GM12878 (cell line): ENCODE results near the gene ERMARD. TPM values are rescaled to one million over a fixed set of nuclear protein-coding genes. Genes with fewer than 3 reads are reported as not detected.
A peak's percentile ranks its signal among the peaks of the same experiment; 100 is the strongest.

ENCODE experiments used
- CBFB ChIP-seq: IDR thresholded peaks from 2 replicates; pipeline ENCODE4 v1.6.1; 2016; ENCODE audit warnings: antibody characterized with exemption, low read depth
- CBX5 ChIP-seq: sonication (generic); IDR thresholded peaks from 2 replicates; pipeline ENCODE4 v1.6.1; 2016; ENCODE audit warnings: low read depth, moderate library complexity, mild to moderate bottlenecking, inconsistent platforms
- NRF1 ChIP-seq: conservative IDR thresholded peaks from 2 replicates; pipeline ENCODE4 v1.6.1; 2011; ENCODE audit warnings: mild to moderate bottlenecking, low read depth, low read length, improper control_type of control experiment
- POLR2A ChIP-seq: IDR thresholded peaks from 2 replicates; pipeline ENCODE4 v1.6.1; 2011; ENCODE audit warnings: low read depth, mild to moderate bottlenecking, low read length
- POLR2AphosphoS5 ChIP-seq: IDR thresholded peaks from 2 replicates; pipeline ENCODE4 v1.6.1; 2011; ENCODE audit warnings: mild to moderate bottlenecking, low read length, inconsistent platforms
- RAD51 ChIP-seq: fragments of 450-650 bp; IDR thresholded peaks from 2 replicates; pipeline ENCODE4 v1.6.1; 2016; ENCODE audit warnings: moderate library complexity, mild to moderate bottlenecking, inconsistent platforms
- RELA ChIP-seq: fragments of 450-650 bp; IDR thresholded peaks from 2 replicates; pipeline ENCODE4 v1.8.0; 2014; ENCODE audit warnings: borderline replicate concordance; ENCODE audit not compliant: partially characterized antibody
- RUNX3 ChIP-seq: IDR thresholded peaks from 2 replicates; pipeline ENCODE4 v1.6.1; 2012; ENCODE audit warnings: low read length, inconsistent platforms
- SPI1 ChIP-seq: IDR thresholded peaks from 2 replicates; pipeline ENCODE4 v1.6.1; 2011; ENCODE audit warnings: low read depth, mild to moderate bottlenecking, low read length, moderate library complexity, borderline replicate concordance; ENCODE audit not compliant: insufficient read depth
- YY1 ChIP-seq: IDR thresholded peaks from 2 replicates; pipeline ENCODE4 v1.6.1; 2011; ENCODE audit warnings: low read depth, mild to moderate bottlenecking, low read length
- ZNF687 ChIP-seq: fragments of 450-650 bp; IDR thresholded peaks from 2 replicates; pipeline ENCODE4 v1.6.1; 2017; ENCODE audit warnings: mild to moderate bottlenecking, moderate library complexity
- polyA plus RNA-seq, 11 experiments: library from polyadenylated mRNA; depleted of rRNA in 4 of 11; unstranded in 6 of 11; stranded (reverse) in 5 of 11; fragments of >200 nt; fragmentation: Nextera tagmentation in 4 of 11; fragmentation: Illumina TruSeq in 1 of 11; extraction: Ambion mirVana in 4 of 11; extraction: Trizol in 1 of 11; gene quantifications; 1 replicate in 1 of 11; 2 replicates in 10 of 11; pipeline versions ENCODE4 v1.2.1 to v1.2.3, GENCODE V29; 2011 to 2016; ENCODE audit warnings: inconsistent platforms in 2 of 11, missing spikeins in 2 of 11, low read depth in 1 of 11
- total RNA-seq, 4 experiments: library from RNA; depleted of rRNA in 3 of 4; stranded (reverse); fragments of >200 nt in 3 of 4; fragmentation: Illumina TruSeq in 1 of 4; extraction: Trizol in 1 of 4; gene quantifications; 2 replicates each; pipeline versions ENCODE4 v1.2.1 to v1.2.3, GENCODE V29; 2013 to 2021
- TF ChIP-seq, protein P1 (sequence below): fragments of 450-650 bp; IDR thresholded peaks from 2 replicates; pipeline ENCODE4 v1.6.1; 2014; ENCODE audit warnings: mild to moderate bottlenecking
- TF ChIP-seq, protein P2 (sequence below): fragments of 450-650 bp; IDR thresholded peaks from 2 replicates; pipeline ENCODE4 v1.6.1; 2016; ENCODE audit warnings: mild to moderate bottlenecking
- TF ChIP-seq, protein P3 (sequence below): fragments of 450-650 bp; conservative IDR thresholded peaks from 2 replicates; pipeline ENCODE4 v1.6.1; 2017; ENCODE audit warnings: mild to moderate bottlenecking, moderate library complexity
- TF ChIP-seq, protein P4 (sequence below): IDR thresholded peaks from 2 replicates; pipeline ENCODE4 v1.6.1; 2011; ENCODE audit warnings: low read depth, mild to moderate bottlenecking, low read length, moderate library complexity, borderline replicate concordance; ENCODE audit errors: extremely low read depth

Gene ERMARD
- total and polyA plus RNA-seq, 10 of the 15 experiments (the other 5 are each of a cell fraction or from before 2014, with no cell fraction given) = 24.4 to 63.3 (median 34.1) TPM

GRCh38 chr6:169751242-169752073 is at the start of gene ERMARD, which contains the start of gene DYNLT2 (continued):
- peak; percentile 64; the same call in 1 of the 2 replicates for TF ChIP-seq ZNF687
- no peak for TF ChIP-seq RAD51
- TF ChIP-seq YY1 = peak; percentile 93
- TF ChIP-seq NRF1 = no peak
- TF ChIP-seq CBX5 = no peak
- peak; percentile 77; the same call in 1 of the 2 replicates for TF ChIP-seq SPI1
- TF ChIP-seq CBFB = peak; percentile 70; the same call in 1 of the 2 replicates
- peak; percentile 99 for TF ChIP-seq POLR2A
- TF ChIP-seq, protein P1, sequence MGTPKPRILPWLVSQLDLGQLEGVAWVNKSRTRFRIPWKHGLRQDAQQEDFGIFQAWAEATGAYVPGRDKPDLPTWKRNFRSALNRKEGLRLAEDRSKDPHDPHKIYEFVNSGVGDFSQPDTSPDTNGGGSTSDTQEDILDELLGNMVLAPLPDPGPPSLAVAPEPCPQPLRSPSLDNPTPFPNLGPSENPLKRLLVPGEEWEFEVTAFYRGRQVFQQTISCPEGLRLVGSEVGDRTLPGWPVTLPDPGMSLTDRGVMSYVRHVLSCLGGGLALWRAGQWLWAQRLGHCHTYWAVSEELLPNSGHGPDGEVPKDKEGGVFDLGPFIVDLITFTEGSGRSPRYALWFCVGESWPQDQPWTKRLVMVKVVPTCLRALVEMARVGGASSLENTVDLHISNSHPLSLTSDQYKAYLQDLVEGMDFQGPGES = no peak
- TF ChIP-seq, protein P2, sequence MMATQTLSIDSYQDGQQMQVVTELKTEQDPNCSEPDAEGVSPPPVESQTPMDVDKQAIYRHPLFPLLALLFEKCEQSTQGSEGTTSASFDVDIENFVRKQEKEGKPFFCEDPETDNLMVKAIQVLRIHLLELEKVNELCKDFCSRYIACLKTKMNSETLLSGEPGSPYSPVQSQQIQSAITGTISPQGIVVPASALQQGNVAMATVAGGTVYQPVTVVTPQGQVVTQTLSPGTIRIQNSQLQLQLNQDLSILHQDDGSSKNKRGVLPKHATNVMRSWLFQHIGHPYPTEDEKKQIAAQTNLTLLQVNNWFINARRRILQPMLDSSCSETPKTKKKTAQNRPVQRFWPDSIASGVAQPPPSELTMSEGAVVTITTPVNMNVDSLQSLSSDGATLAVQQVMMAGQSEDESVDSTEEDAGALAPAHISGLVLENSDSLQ = no peak
- TF ChIP-seq RUNX3 = peak; percentile 48; the same call in 1 of the 2 replicates
- TF ChIP-seq, protein P3, sequence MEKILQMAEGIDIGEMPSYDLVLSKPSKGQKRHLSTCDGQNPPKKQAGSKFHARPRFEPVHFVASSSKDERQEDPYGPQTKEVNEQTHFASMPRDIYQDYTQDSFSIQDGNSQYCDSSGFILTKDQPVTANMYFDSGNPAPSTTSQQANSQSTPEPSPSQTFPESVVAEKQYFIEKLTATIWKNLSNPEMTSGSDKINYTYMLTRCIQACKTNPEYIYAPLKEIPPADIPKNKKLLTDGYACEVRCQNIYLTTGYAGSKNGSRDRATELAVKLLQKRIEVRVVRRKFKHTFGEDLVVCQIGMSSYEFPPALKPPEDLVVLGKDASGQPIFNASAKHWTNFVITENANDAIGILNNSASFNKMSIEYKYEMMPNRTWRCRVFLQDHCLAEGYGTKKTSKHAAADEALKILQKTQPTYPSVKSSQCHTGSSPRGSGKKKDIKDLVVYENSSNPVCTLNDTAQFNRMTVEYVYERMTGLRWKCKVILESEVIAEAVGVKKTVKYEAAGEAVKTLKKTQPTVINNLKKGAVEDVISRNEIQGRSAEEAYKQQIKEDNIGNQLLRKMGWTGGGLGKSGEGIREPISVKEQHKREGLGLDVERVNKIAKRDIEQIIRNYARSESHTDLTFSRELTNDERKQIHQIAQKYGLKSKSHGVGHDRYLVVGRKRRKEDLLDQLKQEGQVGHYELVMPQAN = peak; percentile 72
- TF ChIP-seq POLR2AphosphoS5 = peak; percentile 89
- TF ChIP-seq RELA = no peak
- TF ChIP-seq, protein P4, sequence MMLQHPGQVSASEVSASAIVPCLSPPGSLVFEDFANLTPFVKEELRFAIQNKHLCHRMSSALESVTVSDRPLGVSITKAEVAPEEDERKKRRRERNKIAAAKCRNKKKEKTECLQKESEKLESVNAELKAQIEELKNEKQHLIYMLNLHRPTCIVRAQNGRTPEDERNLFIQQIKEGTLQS = peak; percentile 84; the same call in 1 of the 2 replicates
